Measurements from ENCODE around the gene THBD.

The THBD gene

GRCh38 chr20:23094213-23094896 is 44.9 kb upstream of the THBD start:
- DNase-seq (ENCODE audit: low spot score) = no peak
- no peak for TF ChIP-seq CTCF (IDR thresholded peaks at IDR 0.05; ENCODE audit: extremely low read depth, missing control alignments)

GRCh38 chr20:23093613-23094012 is 44.1 kb upstream of the THBD start:
- no peak for TF ChIP-seq CTCF (IDR thresholded peaks at IDR 0.05; ENCODE audit: extremely low read depth, missing control alignments)
- DNase-seq (ENCODE audit: low spot score) = no peak

- no peak for DNase-seq (ENCODE audit: low spot score)
- no peak for TF ChIP-seq CTCF (IDR thresholded peaks at IDR 0.05; ENCODE audit: extremely low read depth, missing control alignments)
Measured at GRCh38 chr20:23092861-23093495, 43.5 kb upstream of the THBD start.

GRCh38 chr20:23092384-23092756 is 42.9 kb upstream of the THBD start:
- no peak for DNase-seq (ENCODE audit: low spot score)
- TF ChIP-seq CTCF (IDR thresholded peaks at IDR 0.05; ENCODE audit: extremely low read depth, missing control alignments) = no peak

GRCh38 chr20:23091721-23092383 is 42.4 kb upstream of the THBD start:
- TF ChIP-seq CTCF (IDR thresholded peaks at IDR 0.05; ENCODE audit: extremely low read depth, missing control alignments) = no peak
- DNase-seq (ENCODE audit: low spot score) = no peak

GRCh38 chr20:23090878-23091277 is 41.4 kb upstream of the THBD start:
- TF ChIP-seq CTCF (IDR thresholded peaks at IDR 0.05; ENCODE audit: extremely low read depth, missing control alignments) = no peak

GRCh38 chr20:23090147-23090546 is 40.7 kb upstream of the THBD start:
- DNase-seq (ENCODE audit: low spot score) = no peak

More at GRCh38 chr20:23090878-23091277, 41.4 kb upstream of the THBD start:
- DNase-seq (ENCODE audit: low spot score) = no peak

More at GRCh38 chr20:23090147-23090546, 40.7 kb upstream of the THBD start:
- TF ChIP-seq CTCF (IDR thresholded peaks at IDR 0.05; ENCODE audit: extremely low read depth, missing control alignments) = no peak
